Transverse colon (tissue), 4 donors: ENCODE data around the gene BACH2. TPM values are rescaled to one million over a fixed set of nuclear protein-coding genes. Genes with fewer than 3 reads are reported as not detected.

Source experiments
- DNase-seq: peaks from one replicate; pipeline ENCODE4 v3.0.0-alpha.2; 2019
- H3K27ac ChIP-seq, 4 donors: fragments of 200-600 bp; sonication (generic); 2 replicates each; pipeline ENCODE4 v1.5.1; 2016 to 2018; ENCODE audit warnings: inconsistent platforms in 4 of 4
- H3K27me3 ChIP-seq: fragments of 200-600 bp; sonication (generic); 2 replicates; pipeline ENCODE4 v1.5.1; 2017; ENCODE audit warnings: inconsistent platforms
- H3K36me3 ChIP-seq, 4 donors: fragments of 200-600 bp; sonication (generic); 2 replicates each; pipeline ENCODE4 v1.5.1; 2017 to 2019; ENCODE audit warnings: inconsistent platforms in 4 of 4
- H3K4me1 ChIP-seq, 4 donors: fragments of 200-600 bp; sonication (generic); 2 replicates each; pipeline ENCODE4 v1.5.1; 2017 to 2020; ENCODE audit warnings: inconsistent platforms in 4 of 4
- H3K4me3 ChIP-seq, 4 donors: fragments of 200-600 bp; sonication (generic); 1 replicate in 1 of 4; 2 replicates in 3 of 4; pipeline versions ENCODE4 v1.5.1 to v1.6.1; 2017 to 2019; ENCODE audit warnings: inconsistent platforms in 4 of 4
- H3K9me3 ChIP-seq, 2 donors: fragments of 200-600 bp; sonication (generic); 2 replicates each; pipeline ENCODE4 v1.5.1; 2017 to 2019; ENCODE audit warnings: inconsistent platforms in 2 of 2
- EP300 ChIP-seq: sonication (generic); formaldehyde crosslinking; IDR thresholded peaks from one replicate; pipeline ENCODE4 v1.6.1; 2017; ENCODE audit warnings: antibody characterized with exemption, low read depth
- POLR2A ChIP-seq: fragments of 450-650 bp; IDR thresholded peaks from one replicate; pipeline ENCODE4 v1.6.1; 2016; ENCODE audit warnings: antibody characterized with exemption, mild to moderate bottlenecking, moderate library complexity
- POLR2AphosphoS5 ChIP-seq, 3 donors: sonication (generic); formaldehyde crosslinking; IDR thresholded peaks; one replicate each; pipeline ENCODE4 v1.6.1; 2016; ENCODE audit warnings: antibody characterized with exemption in 3 of 3
- WGBS, 2 donors: methylation state at CpG; one replicate each; pipeline ENCODE4 v1.1.5; 2018; ENCODE audit warnings: low coverage in 1 of 2; 5-methylcytosine and 5-hydroxymethylcytosine counted together
- in situ Hi-C, 4 donors: fragments of 200-750 bp; cut with MboI; loops; one replicate each; pipeline versions ENCODE4 v1.15.0 to v1.15.1; 2017; ENCODE audit warnings: low sequenced_read_pairs in 3 of 4, low pct_ligation_motif_present in 1 of 4, low pct_unique_long_range_greater_than_20kb in 1 of 4
- intact Hi-C: fragments of 100-400 bp; cut with DNase I; formaldehyde crosslinking; loops from one replicate; pipeline ENCODE4 v1.15.1; 2023; ENCODE audit warnings: low total_unique reads
- total RNA-seq, 4 donors: library from RNA; depleted of rRNA; stranded (reverse); fragments of >200 nt; gene quantifications; one replicate each; pipeline ENCODE4 v1.1.0, GENCODE V29; 2016
- TF ChIP-seq, protein P1 (sequence below), 5 experiments: fragments of 200-600 bp in 3 of 5; fragments of 450-650 bp in 2 of 5; sonication (generic) in 3 of 5; IDR thresholded peaks; 1 replicate in 2 of 5; 2 replicates in 3 of 5; pipeline ENCODE4 v1.5.1; 2016 to 2017; ENCODE audit warnings: antibody characterized with exemption in 5 of 5, inconsistent platforms in 3 of 5, mild to moderate bottlenecking in 2 of 5, moderate library complexity in 1 of 5

The BACH2 gene
- total RNA-seq, 4 donors from 2014 or later, result 0.20 to 7.5 (median 2.4) TPM

DNA sequence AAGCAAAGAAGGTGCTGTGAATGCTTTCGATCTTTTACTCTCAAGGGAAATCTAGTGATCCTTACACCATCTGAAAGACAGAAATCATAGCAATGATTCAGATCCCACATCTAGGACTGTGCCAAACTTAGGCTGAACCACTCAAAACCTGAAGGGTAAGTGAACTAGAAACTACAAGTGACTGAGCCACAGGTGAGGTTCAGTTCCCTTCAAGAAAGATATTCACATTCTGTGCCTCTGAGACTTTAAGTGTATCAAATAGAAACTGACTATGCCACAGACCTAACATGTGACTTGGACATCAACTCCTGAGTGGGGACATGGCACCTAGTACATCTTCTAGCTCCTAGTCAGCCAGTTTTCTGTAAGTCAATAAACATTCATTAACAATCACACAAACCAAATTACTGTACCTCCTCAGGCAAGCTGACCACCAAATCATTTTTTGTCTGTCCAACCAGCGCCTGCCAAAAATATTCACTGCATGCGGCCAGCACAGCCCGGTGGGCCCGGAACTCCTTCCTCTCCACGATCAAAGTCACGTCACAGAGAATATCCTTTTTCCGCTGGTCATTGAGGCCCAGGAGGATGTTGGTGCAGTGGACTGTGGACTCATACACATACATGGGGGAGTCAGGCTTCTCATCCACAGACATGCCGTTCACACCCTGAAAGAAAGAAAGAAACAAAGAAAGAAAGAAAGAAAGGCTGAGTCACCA lies 288.3 kb downstream of the BACH2 start:
- 69 to 81% methylated on average over 8 to 9 of the region's 9 CpGs for WGBS, 2 donors
- DNase-seq, result no peak

DNA sequence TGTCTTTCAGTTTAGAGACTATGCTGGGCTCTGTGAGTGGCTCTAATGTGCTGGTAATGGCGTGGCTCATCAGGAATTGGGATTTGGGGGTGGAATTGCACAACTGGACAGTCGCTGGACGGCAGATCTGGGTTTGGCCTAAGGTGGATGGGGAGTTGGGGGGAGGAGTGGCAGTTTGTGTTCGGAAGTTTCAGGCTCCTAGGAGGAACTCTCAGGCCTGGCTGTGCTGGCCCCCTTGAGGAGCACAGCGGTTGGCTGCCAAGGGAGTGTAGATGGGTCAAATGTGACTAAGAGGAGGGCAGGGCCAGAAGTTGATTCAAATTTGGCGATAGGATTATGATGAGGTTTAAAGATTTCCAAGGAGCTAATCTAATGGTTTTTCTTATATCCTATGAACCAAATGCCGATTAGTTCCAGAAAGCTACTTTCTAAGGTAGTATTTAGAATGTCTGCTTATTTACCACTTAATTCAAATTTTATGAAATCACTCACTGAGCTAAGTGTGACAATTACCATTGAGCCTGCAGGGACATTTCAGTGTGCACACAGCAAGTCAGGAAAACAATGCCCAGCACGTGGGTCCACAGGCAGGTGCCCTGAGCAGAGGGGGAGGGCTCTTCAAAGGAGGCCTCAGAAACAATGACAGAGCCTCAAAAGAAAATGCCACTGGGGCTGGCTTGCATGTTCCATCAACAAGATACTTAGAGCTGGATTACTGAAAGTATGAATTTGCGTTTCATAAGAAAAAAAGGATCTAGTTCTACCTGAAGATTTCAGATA lies 291.4 kb downstream of the BACH2 start:
- Histone ChIP-seq H3K4me1 (peaks cover 5 to 16% (median 11%) of the 10 kb centered on the region in 4 donors), H3K27ac (peak overlapping the region in 1 of 4 donors; percentile 15), H3K9me3 (no peaks in the 10 kb centered on the region), H3K36me3 (no peaks in the 10 kb centered on the region), H3K4me3 (no peak overlapping the region), H3K27me3 (no peaks in the 10 kb centered on the region)
- in situ Hi-C loops (no loop called here), intact Hi-C loops (no loop called here)
- peak; percentile 17 for DNase-seq
- TF ChIP-seq, protein P1, sequence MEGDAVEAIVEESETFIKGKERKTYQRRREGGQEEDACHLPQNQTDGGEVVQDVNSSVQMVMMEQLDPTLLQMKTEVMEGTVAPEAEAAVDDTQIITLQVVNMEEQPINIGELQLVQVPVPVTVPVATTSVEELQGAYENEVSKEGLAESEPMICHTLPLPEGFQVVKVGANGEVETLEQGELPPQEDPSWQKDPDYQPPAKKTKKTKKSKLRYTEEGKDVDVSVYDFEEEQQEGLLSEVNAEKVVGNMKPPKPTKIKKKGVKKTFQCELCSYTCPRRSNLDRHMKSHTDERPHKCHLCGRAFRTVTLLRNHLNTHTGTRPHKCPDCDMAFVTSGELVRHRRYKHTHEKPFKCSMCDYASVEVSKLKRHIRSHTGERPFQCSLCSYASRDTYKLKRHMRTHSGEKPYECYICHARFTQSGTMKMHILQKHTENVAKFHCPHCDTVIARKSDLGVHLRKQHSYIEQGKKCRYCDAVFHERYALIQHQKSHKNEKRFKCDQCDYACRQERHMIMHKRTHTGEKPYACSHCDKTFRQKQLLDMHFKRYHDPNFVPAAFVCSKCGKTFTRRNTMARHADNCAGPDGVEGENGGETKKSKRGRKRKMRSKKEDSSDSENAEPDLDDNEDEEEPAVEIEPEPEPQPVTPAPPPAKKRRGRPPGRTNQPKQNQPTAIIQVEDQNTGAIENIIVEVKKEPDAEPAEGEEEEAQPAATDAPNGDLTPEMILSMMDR (IDR thresholded peaks at IDR 0.05), result no peak
- TF ChIP-seq POLR2AphosphoS5 (IDR thresholded peaks at IDR 0.05) (no peak), EP300 (no peak), POLR2A (no peak)
- WGBS, 2 donors, result 72 to 81% methylated on average over 8 to 9 of the region's 9 CpGs

More for the DNA sequence above, 288.3 kb downstream of the BACH2 start:
- H3K27ac ChIP-seq, result no peak overlapping the region
- in situ Hi-C loops, result no loop called here
- intact Hi-C loops, result no loop called here
- no peaks in the 10 kb centered on the region for H3K36me3 ChIP-seq
- H3K4me3 ChIP-seq, result no peak overlapping the region
- TF ChIP-seq POLR2AphosphoS5 (IDR thresholded peaks at IDR 0.05) (no peak), EP300 (no peak), POLR2A (no peak)
- no peaks in the 10 kb centered on the region for H3K27me3 ChIP-seq
- peaks cover 4 to 11% (median 10%) of the 10 kb centered on the region in 4 donors for H3K4me1 ChIP-seq
- H3K9me3 ChIP-seq, result no peaks in the 10 kb centered on the region

DNA sequence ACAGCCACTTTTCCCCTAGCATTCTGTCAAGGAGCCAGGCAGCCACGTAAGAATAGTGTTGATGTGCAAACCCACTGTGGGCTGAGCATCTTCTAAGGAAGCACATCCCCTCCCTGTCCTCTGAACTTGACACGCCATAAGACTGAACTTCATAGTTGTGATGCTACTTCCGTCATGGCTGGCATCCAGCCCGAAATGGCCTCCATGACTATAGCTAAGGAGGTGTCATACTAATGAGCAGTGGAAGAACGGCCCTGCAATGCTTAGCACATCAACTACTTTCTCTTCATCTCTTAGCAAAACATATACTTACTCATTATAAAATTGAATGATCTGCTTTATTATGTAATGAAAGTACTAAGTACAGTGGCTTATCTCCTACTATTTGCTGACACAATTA lies 292.1 kb downstream of the BACH2 start:
- peaks cover 5 to 23% (median 11%) of the 10 kb centered on the region in 4 donors for H3K4me1 ChIP-seq
- no peak overlapping the region for H3K4me3 ChIP-seq
- DNase-seq, result peak; percentile 85
- in situ Hi-C loops, result no loop called here
- no peaks in the 10 kb centered on the region for H3K36me3 ChIP-seq
- intact Hi-C loops, result no loop called here
- H3K27ac ChIP-seq, result peak overlapping the region in 3 of 4 donors; percentile 34 to 43 (median 40)
- 65 to 80% methylated on average over 1 to 5 of the region's 5 CpGs for WGBS, 2 donors
- H3K27me3 ChIP-seq, result no peaks in the 10 kb centered on the region
- H3K9me3 ChIP-seq, result no peaks in the 10 kb centered on the region
- TF ChIP-seq, protein P1 (IDR thresholded peaks at IDR 0.05), result no peak
- TF ChIP-seq EP300 (no peak), POLR2AphosphoS5 (IDR thresholded peaks at IDR 0.05) (peak in 1 of 3 donors; percentile 32), POLR2A (no peak)

DNA sequence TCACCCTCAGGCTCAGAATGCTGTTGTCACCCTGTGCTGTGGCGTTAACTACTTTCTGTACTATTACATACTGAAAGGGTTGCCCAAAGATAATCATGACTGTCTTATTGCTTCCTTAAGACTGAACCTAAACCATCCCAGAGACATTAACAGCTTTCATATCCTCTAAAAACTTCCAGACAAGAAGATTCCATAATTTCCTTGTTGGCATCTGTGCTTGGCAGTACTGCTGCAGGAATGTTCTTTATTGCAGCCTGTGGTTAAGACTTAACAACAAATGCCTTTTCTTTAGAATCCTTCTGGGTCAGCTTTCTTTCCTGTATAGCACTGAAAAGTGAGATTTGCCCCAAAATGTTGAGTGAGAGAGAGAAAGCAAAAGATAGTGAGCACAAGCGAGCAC lies 292.7 kb downstream of the BACH2 start:
- no peak for DNase-seq
- H3K27ac ChIP-seq, result peak overlapping the region in 3 of 4 donors; percentile 34 to 43 (median 40)
- in situ Hi-C loops, result no loop called here

More for the DNA sequence above, 292.7 kb downstream of the BACH2 start:
- no peak overlapping the region for H3K4me3 ChIP-seq
- no peaks in the 10 kb centered on the region for H3K9me3 ChIP-seq
- H3K27me3 ChIP-seq, result no peaks in the 10 kb centered on the region
- H3K36me3 ChIP-seq, result no peaks in the 10 kb centered on the region
- WGBS, 2 donors, result 63 to 75% methylated on average over 2 of the region's 2 CpGs
- peaks cover 5 to 26% (median 11%) of the 10 kb centered on the region in 4 donors for H3K4me1 ChIP-seq
- intact Hi-C loops, result no loop called here
- no peak for TF ChIP-seq POLR2A
- no peak for TF ChIP-seq POLR2AphosphoS5 (IDR thresholded peaks at IDR 0.05)
- TF ChIP-seq, protein P1 (IDR thresholded peaks at IDR 0.05), result no peak
- no peak for TF ChIP-seq EP300
